ENCODE measurements around the gene EXD1.
"Not testable (repeated sequence)": the region's sequence is repeated elsewhere in the genome, so short reads cannot be mapped to it uniquely, and the experiment has no call there.

DNA sequence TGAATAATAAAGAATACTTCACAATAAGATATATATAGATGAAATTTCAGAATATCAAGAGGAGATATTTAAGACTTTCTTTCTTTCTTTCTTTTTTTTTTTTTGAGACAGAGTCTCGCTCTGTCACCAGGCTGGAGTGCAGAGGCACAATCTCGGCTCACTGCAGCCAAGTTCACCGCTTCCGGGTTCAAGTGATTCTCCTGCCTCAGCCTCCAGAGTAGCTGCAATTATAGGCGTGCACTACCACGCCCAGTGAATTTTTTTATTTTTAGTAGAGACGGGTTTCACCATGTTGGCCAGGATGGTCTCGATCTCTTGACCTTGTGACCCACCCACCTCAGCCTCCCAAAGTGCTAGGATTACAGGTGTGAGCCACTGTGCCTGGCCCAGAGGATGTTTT lies 20.2 kb upstream of the EXD1 start:
- TF ChIP-seq POLR2AphosphoS5, TAF1, SPI1, POLR2A (IDR thresholded peaks at IDR 0.05; ENCODE audit: low read depth, low read length): not testable (repeated sequence)
